Left ventricle myocardium superior (tissue), 1 donor: ENCODE data around the gene TMEM184B. TPM values are rescaled to one million over a fixed set of nuclear protein-coding genes. Genes with fewer than 3 reads are reported as not detected.

Experiments
- ATAC-seq: fragments of 200-7000 bp; cut with Tn5 transposase; one replicate; pipeline ENCODE4 v1.9.1; 2020; ENCODE audit warnings: mild to moderate bottlenecking, moderate library complexity
- DNase-seq: peaks from one replicate; pipeline ENCODE4 v3.0.0-alpha.2; 2020
- intact Hi-C: fragments of 100-400 bp; cut with micrococcal nuclease; formaldehyde crosslinking; loops from one replicate; pipeline ENCODE4 v1.11.0; 2022
- total RNA-seq: library from RNA; stranded (reverse); fragmentation: NEBNext Ultra II Directional; extraction: Animal tissue kit (Norgen Biotek cat#: 25700); gene quantifications from one replicate; pipeline ENCODE4 v1.2.1, GENCODE V29; 2021
- donor health status: DM: no; HTN: yes; CAD: no; lungs with severe emphysema.

TMEM184B gene
- total RNA-seq, 1 donor from 2014 or later, result 42.8 TPM

DNA sequence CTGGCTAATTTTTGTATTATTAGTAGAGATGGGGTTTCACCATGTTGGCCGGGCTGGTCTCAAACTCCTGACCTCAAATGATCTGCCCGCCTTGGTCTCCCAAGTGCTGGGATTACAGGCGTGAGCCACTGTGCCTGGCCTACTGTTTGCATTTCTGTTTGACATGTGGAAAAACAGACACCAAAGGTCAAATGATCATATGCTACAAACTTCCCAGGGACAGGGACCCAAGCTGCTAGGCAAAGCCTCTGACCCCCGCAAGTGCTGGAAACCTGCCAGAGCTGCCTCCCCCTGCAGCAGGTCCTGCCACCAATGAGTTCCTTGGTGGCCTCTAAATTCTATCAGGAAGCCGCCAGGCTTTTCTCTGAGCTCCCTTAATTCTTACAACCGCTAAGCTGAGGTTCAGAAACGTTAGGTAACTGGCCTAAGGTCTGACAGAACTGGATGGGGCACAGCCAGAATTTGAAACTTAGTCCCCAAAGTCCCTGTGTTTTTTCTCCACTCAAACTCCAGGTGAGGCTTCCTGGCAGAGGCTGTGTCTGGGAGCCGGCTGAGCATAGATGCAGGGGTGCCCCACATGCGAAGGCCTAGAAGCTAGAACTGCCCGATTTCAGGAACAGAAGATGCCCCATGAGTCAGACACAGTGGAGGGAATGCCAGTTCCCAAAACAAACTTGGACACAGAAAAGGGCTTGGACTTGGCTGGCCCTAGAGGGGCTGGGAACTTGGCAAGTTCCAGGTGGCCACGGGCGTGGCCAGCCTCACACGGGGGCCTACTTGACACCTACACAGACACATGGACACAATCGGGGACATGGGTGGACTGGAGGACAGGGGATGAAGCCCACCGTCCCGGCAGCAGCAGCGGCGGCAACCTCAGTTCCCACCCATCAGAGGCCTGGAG is 37.1 kb upstream of the TMEM184B start:
- intact Hi-C loops, result no loop called here
- ATAC-seq, result peak; percentile 31
- peak; percentile 49 for DNase-seq

GRCh38 chr22:38308791-38309498 is 36.1 kb upstream of the TMEM184B start:
- no peak for DNase-seq
- no peak for ATAC-seq
- intact Hi-C loops, result no loop called here

GRCh38 chr22:38305471-38306448 is 33.0 kb upstream of the TMEM184B start:
- no peak for DNase-seq
- intact Hi-C loops, result no loop called here
- peak; percentile 36 for ATAC-seq

DNA sequence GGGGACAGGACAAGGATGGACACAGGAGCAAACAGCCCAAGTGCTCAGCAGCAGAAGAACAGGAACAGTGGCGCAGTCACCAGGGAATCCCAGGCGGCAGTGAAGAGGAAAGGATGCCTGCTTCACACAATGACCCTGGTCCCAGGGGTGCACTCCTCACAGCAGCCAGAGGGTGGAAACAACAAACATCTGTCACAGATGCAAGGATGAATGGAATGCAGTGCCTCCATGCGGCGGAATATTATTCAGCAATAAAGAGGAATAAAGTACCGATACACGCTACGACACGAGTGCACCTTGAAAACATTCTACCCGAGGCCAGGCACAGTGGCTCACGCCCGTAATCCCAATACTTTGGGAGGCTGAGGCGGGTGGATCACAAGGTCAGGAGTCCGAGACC is 31.7 kb upstream of the TMEM184B start:
- intact Hi-C loops, result no loop called here
- DNase-seq (peak; percentile 66), ATAC-seq (peak; percentile 50)

GRCh38 chr22:38303974-38304373 is 31.2 kb upstream of the TMEM184B start:
- ATAC-seq (peak; percentile 36), DNase-seq (peak; percentile 42)
- intact Hi-C loops, result no loop called here

DNA sequence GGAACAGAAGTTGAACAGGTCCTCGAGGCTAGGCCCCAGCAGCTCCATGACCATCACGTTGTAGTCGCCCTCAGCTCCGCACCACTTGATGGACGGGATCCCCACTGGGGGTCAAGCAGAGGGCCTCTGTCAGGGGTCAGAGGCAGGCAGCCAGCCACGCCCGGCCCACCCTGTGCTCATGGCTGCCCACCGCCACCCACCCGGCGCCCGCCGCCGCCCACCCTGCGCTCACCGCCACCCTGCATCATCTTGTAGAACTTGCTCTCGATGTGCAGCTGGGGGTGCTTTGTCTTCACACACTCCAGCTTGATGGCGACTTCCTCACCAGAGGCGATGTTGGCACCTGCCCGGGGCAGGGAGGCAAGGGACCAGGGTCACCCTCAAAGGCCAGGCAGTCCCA is 30.1 kb upstream of the TMEM184B start:
- intact Hi-C loops, result no loop called here
- ATAC-seq (no peak), DNase-seq (no peak)

- ATAC-seq, result no peak
- intact Hi-C loops, result no loop called here
- DNase-seq, result no peak
These were observed 28.1 kb upstream of the TMEM184B start for GRCh38 chr22:38300946-38301345.

- DNase-seq, result no peak
- intact Hi-C loops, result no loop called here
- ATAC-seq, result no peak
These were observed 27.6 kb upstream of the TMEM184B start for GRCh38 chr22:38300197-38300945.

GRCh38 chr22:38299770-38300102 is 26.9 kb upstream of the TMEM184B start:
- intact Hi-C loops, result no loop called here
- ATAC-seq (peak; percentile 67), DNase-seq (peak; percentile 72)

- no peak for DNase-seq
These were observed 25.6 kb upstream of the TMEM184B start for GRCh38 chr22:38298312-38299005.

DNA sequence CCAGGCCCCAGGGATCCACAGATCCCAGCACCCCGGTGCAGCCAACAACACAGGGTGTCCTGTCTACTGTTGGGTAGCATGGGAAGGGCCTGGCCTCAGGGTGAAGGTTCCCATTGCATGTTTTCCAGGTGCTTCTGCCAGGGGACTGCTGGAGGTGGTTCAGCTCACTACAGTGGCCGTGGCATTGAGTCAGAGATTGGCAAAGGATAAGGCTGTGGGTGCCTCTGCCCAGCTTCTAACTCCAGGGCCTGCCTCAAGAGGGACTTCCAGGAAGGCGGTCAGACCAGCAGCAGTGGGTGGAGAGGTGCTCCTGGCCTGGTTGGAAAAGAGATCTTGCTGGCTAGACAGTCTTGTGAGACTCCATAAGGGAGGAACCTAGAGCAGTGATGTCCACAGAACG is 23.6 kb upstream of the TMEM184B start:
- ATAC-seq, result no peak
- DNase-seq, result no peak
- intact Hi-C loops, result no loop called here

More at GRCh38 chr22:38298312-38299005, 25.6 kb upstream of the TMEM184B start:
- intact Hi-C loops, result no loop called here
- ATAC-seq, result no peak

DNA sequence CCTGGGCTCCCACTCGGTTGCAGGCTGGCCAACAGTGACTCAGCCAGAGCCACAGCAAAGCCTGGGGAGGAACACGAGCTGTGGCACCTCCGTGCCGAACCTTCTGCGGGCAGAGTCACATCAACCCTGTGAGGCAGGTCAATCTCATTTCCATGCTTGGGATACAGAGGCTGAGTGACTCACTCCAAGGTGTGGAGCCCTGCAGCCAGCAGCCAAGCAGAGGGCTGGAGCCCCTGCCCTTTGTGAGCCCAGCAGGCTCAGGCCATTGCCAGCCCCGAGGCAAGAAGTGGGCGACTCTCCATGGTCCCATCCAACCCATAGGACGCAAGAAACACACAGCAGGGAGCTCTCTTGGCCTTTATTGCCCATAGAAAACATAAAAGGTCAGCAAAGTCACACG is 23.1 kb upstream of the TMEM184B start:
- intact Hi-C loops, result no loop called here
- DNase-seq (no peak), ATAC-seq (no peak)

DNA sequence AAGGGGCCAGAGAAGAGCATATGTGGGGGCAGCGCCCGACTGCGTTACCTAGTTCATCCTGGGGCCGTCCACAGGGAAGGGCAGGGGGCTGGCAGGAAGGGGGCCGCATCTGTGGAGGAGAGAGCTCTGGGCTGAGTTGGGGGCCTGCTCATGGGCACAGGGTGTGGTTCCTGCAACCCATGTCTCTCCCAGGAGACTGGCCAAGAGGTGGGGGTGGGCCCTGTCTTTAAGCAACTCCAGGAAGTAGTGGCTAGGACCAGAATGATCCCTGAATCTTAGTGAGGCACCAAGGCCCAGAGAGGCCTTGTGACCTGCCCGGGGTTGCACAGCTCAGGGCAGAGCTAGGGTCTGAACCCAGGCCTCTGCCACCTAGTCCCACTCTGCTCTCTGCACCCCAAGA is 22.5 kb upstream of the TMEM184B start:
- no peak for ATAC-seq
- intact Hi-C loops, result no loop called here
- no peak for DNase-seq

- ATAC-seq (no peak), DNase-seq (no peak)
- intact Hi-C loops, result no loop called here
These were observed 21.4 kb upstream of the TMEM184B start for GRCh38 chr22:38294193-38294592.

- intact Hi-C loops, result no loop called here
- DNase-seq (no peak), ATAC-seq (peak; percentile 27)
These were observed 19.9 kb upstream of the TMEM184B start for GRCh38 chr22:38292694-38293093.

- intact Hi-C loops, result no loop called here
- no peak for DNase-seq
- peak; percentile 30 for ATAC-seq
These were observed 18.5 kb upstream of the TMEM184B start for GRCh38 chr22:38291201-38291777.

DNA sequence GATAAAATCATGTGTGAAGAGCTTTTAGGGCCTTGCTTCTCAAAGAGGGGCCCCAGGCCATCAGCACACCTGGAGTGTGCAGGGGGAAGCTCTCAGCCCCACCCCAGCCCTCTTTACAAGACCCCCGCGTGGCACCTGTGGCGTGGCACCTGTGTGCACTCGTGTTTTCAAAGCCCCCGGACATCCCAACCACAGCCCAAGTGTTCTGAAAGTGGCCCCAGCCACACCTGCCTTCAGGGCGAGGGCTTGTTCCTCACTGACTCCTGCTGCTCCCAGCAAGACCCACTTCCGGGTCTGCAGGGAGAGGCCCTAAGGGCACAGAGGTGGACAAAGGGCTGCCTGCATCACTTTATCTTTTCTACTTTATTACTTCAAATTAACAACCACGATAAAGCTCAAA is 17.5 kb upstream of the TMEM184B start:
- intact Hi-C loops, result no loop called here
- ATAC-seq, result no peak
- DNase-seq, result no peak

DNA sequence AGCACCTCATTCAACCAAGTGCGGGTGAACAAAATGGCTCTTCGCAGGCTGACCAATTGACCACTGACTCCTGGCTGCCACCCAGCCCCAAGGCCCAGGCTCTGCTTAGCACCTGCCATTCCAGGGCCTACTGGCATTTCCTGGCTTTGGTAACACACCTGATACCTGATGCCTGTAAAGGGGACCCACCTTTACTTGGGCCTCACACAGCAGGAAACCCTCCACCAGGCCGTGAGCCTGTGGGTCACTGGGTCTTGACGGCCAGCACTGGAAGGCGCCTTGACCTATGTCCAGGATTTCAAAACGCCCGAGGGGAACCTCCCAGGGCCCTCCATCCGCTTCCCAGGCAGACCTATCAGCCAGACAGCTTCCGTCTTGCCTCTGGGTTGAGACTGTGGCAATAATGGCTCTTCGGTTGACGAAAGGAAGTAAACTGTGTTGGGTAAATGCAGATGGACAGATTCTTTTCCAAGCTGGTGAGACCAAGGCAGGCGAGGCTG is 16.8 kb upstream of the TMEM184B start:
- intact Hi-C loops, result no loop called here
- ATAC-seq, result no peak
- DNase-seq, result no peak
